HL-60/S4 treated with retinoic acid at 250 ng/mL for 4 days and 3 days (cell line): ENCODE results near the gene EYA3.

Source experiments
- in situ Hi-C: fragments of 300-500 bp; cut with MboI; formaldehyde crosslinking; loops from 2 replicates; pipeline ENCODE4 v1.7.0; 2022; ENCODE audit warnings: low sequenced_read_pairs

The EYA3 gene

DNA sequence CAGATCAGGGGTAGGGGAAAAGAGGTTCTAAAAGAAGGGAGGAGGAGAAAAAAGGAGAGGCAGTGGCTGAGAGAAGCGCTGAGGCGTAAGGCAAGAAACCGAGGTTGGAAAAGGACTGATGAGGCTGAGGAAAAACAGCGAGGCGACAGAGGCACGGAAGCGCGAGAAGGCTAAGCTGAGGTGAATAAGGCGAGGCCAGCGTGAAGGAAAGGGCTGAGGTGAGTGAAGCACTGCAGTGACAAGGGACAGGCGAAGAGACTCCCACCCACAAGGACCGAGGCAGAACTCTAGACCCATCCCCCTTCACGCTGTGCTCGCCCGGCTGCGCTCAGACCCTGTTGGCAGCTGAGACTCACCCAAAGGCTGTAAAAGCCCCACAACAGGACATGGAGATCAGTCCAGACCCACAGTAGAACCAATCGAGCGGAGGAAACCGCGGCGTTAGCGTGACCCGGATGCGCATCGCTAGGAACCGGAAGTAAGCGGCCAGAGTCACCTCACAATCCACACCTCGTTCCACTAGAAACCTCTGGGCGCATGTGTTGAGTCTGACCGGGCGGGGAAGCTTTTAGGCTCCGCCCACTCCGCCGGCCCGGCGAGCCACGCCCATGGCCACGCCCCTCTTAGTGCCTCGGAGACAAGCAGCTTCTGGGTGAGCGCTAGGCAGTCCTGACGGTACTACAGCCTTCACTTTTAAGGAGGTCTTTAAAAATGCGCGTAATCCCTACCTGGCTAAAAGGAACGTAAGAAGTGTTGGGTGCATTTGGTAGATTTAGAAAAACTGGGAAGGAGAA, at the start of gene EYA3:
EYA3 (minus strand) TSS at position 443 of the 794 bp plus-strand sequence. CDS start 30,584 bp downstream, outside the sequence.
- in situ Hi-C loops, result no loop called here

GRCh38 chr1:28136922-28137613, 48.7 kb upstream of the EYA3 start:
- in situ Hi-C loops, result no loop called here

DNA sequence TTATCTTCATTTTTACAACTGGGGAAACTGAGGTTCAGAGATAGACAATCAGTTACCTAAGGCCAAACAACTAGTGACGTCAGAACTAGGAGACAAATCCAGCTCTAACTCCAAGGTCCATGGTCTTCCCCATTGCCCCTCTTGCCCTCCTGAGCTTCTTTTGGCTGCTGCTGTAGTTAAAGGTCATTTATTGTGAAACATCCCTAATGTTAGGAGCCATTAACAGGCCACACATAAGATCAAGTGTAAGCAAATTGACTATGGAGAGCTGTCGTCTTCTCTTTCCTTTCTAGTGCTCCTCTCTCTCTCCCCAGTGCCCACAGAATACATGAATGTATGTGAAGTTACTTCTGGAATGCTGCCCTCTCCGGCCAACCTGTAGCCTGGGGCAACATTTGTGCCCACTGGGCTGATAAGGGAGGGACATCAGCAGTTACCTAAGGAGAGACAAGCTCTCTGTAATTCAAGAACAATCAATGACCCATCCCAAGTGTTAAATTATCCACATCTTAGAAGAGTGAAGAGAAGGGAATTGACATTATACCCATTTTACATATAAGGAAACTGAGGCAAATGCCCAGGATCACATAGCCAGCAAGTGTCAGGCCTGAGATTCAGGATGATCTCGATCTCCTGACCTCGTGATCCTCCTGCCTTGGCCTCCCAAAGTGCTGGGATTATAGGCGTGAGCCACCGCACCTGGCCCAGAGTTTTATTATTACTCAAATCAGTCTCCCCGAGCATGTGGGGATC, 47.9 kb upstream of the EYA3 start:
- in situ Hi-C loops, result no loop called here

DNA sequence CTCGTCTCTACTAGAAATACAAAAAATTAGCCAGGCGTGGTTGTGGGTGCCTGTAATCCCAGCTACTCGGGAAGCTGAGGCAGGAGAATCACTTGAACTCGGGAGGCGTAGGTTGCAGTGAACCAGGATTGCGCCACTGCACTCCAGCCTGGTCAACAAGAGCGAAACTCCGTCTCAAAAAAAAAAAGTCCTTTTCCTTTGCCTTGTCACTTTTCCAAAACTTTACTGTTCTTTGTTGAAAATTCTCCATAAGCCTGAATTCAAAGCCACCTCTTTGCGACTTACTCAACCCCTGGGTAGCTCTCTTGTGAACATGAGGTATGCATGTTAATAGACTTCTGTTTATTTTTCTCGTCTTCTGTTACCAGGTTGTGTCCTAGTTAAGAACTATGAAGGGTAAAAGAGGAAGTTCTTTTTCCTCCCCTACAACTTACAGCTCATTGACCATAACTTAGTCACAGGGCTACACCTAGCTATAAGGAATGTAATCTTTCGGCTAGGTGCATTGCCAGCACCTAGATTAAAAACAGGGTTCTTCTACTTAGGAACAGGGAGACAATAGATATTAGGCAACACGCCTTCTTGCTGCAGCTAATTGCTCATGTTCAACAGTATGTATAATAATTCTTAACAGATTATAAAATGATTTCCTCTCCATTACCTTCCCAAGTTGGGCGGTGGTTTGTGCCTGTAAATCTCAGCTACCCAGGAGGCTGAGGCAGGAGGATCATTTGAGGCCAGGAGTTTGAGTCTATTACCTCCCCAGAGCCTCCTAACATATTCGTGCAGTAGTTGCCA, 47.2 kb upstream of the EYA3 start:
- in situ Hi-C loops, result no loop called here

GRCh38 chr1:28134651-28135207, 46.3 kb upstream of the EYA3 start:
- in situ Hi-C loops, result no loop called here

DNA sequence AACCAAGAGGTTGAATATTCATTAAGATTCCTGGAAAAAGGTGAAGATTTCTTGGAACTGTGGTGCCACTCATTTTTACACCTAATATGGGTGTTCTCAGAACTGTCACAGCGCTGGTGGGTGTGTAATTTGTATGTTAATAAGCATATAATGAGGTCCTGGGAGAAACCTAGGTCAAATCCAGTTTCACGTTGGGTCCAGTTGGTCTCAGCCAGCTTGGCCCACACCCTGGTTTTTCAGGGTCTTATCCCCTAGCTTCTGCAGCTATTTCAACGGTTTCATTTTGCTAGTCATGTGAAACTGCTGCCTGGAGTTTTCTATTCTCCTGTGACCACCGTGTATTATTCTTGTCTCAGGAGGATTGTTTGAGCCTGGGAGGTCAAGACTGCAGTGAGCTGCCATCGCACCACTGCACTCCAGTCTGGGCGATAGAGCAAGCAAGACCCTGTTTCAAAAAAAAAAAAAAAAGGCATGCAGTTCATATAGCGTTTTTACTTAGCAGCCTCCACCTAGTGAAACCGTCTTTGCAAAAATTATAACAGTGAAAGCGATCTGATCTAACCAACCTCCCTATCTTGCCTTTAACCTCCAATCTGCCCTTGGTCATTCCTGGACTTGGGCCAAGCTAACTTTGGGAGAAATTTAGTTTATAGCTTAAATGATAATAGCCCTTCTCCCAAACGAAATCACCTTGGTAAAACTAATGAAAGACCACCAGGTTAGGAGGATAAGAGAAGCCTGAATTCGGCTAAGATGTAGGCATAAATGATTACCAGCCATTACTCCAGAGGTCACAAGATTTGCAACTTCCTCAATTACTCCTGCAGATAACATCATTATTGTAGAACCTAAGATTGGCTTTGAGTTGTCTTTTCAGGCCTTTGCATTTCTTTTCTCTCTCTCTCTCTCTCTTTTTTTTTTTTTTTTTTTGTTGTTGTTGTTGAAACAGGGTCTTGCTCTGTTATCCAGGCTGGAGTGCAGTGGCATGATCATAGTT, 44.1 kb upstream of the EYA3 start:
- in situ Hi-C loops, result no loop called here

DNA sequence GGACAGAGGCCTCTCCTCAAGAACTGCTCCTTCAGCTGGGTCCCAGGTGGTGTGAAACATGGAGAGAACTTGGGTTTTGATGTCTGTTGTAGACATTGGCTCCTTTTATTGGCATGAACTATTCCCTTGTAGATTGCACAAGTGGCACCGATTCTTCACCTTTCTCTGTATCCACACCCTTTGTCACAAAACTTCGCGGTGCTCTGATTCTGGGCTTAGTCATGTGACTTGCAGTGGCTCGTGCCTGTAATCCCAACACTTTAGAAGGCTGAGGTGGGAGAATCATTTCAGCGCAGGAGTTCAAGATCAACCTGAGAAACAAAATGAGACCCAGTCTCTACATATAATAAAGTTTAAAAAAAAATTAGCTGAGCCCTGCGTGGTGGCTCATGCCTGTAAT, 42.5 kb upstream of the EYA3 start:
- in situ Hi-C loops, result no loop called here

GRCh38 chr1:28129150-28129549, 40.7 kb upstream of the EYA3 start:
- in situ Hi-C loops, result no loop called here

DNA sequence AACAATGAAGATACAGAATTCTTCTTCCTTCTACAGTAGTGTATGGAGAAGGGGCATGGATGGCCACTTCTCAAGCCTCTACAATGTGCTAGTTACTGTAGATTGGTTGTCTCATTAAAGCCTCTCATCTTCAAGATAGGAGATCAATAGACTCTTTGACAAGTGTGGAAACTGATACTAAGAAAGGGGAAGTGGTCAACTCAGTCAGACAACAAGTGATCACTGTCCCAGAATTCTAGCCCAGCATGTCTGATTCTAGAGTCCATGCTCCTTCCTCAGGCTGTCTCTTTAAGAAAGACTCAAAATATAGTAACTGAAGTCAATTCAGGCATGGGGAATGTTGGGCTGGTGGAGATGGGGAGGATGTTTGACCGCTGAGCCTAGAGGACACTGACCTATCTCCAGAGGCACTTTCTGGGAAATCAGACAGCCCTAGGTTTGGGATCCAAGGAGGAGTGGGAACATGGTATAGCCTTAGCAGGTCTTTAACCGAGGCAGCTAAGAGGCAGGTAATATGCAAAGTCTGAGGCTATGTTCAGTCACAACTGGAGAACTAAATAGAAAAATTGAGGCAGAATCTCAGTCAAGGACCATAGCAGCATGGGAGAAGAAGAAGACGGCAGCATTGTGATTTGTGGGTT, 39.3 kb upstream of the EYA3 start:
- in situ Hi-C loops, result no loop called here

DNA sequence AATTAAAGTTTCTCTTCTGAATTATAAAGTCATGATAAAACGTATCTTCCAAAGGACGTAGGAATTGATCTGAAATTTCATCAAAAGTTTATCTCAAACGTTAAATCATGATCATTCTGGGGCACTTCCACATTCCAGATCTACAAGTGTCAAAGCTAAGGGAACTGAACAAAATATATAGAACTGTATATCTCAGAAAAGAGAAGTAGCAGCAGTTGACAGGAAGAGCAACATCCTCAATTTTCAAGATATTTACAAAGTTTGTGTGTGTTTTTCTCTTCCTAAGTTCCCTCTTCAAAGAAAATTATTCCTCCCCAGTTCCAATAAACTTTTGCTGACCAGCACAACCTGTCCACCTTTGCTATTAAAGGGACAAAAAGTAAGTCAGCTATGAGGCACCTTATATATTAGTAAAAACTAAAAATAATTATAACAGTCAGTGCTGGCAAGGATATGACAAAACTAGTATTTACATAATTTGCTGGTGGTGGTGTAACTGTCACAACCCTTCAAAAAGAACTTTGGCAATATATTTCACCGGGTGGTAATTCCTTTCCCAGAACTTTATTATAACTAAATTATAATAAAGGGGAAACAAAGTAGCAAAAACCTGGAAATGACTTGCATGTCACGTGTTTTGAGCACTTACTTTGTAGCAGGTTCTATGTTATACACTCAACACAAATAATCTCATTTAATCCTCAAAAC, 38.5 kb upstream of the EYA3 start:
- in situ Hi-C loops, result no loop called here

DNA sequence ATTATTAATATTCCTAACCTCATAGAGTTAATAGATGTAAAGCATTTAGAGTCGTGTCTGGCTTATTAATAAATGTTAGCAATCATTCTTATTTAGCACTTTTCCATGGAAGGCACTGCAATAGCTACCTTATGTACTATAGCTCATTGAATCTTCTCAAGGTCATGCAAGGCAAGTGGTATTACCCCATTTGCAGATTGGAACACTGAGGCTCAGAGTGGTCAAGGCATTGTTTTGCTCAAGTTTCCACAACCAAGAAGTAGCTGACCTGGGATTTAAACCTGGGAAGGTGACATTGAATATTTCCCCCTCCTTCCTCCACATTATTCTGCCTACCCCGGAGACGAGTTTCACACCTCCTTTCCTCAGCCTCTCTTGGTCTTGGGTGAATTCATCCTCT, 37.8 kb upstream of the EYA3 start:
- in situ Hi-C loops, result no loop called here

DNA sequence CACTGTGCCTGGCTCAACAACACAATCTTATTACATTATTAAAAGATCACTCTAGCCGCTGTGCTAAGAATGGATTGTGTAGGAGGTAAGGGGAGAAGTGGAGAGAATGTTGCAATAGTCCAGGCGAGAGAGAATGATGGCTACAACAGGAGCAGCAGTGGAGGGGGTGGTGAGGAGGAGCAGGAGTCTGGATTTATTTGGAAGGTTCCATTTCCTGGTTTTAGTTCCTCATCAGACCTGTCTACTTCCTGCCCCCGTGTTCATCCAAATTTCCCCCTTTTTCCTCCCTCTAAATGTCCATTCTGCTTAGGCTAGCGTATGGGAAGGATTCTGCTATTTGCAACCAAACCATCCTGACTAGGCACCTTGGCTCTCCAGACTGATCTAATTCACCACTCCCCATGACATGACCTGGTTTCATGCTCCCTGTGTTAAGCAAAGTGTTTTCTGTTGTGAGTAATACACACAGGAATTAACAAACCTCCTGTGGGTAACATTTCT, 35.1 kb upstream of the EYA3 start:
- in situ Hi-C loops, result no loop called here

DNA sequence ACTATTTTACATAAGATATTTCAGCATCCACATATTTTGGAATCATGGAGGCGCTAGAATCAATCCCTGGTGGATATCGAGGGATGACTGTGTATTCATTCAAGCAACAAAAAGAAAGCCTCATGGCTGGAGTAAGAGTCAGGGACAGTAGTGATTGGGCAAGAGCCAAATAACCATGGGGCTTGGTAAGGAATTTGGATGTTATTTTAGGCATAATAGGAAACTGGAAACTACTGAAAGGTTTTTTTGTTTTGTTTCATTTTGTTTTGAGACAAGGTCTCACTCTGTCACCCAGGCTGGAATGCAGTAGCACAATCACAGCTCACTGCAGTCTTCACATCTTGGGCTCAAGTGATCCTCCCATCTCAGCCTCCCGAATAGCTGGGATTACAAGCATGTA, 33.8 kb upstream of the EYA3 start:
- in situ Hi-C loops, result no loop called here

DNA sequence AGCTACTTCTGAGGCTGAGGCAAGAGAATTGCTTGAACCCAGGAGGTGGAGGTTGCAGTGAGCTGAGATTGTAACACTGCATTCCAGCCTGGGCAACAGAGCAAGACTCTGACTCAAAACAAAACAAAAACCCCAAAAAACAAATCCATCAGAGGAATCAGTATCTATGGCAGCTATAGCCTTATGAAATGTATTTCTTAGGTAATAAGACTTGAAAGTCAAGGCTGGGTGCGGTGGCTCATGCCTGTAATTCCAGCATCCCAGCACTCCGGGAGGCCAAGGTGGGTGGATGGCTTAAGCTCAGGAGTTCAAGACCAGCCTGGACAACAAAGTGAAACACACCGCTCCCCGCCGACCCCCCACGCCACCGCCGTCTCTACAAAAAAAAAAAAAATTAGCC, 31.1 kb upstream of the EYA3 start:
- in situ Hi-C loops, result no loop called here

- in situ Hi-C loops, result no loop called here
These were observed 30.4 kb upstream of the EYA3 start for GRCh38 chr1:28118640-28119307.

DNA sequence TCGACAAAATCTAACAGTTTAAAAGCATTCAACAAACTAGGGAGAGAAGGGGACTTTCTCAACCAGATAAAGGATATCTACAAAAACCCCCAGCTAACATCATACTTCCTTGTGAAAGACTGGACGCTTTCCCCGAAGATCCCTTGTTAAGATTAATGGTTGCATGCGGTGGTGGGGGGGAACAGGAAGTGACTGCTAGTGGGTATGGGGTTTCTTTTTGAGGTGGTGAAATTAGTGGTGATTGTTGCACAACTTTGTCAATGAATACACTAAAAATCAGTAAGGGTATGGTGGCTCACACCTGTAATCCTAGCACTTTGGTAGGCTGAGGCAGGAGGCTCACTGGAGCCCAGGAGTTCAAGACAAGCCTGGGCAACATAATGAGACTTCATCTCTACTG, 26.9 kb upstream of the EYA3 start:
- in situ Hi-C loops, result no loop called here

DNA sequence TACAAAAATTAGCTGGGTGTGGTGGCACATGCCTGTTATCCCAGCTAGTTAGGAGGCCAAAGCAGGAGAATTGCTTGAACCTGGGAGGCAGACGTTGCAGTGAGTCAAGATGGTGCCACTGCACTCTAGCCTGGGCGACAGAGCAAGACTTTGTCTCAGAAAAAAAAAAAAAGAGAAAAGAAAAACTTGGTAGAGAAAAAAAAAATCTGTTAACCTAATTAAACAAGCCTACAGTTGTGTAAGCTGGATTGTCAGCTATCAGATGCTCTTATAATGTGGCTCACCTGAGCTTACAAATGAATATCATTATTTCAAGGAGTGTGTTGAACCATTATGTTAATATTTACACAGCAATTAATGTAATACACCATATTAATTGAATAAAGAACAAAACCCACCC, 26.4 kb upstream of the EYA3 start:
- in situ Hi-C loops, result no loop called here

DNA sequence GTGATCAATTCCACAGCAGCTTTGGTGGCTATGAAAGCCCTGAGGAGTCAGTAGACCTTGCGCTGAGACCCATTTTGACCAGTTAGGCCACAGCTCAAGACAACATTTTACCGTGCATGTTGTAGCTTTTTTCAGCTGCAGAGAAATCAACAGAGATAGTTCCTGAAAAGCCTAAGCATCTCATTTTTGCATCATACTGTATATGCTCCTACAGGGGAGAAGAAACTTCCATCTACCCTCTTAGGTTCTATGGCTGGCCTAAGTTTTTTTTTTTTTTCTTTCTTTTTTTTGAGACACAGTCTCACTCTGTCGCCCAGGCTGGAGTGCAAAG, 24.8 kb upstream of the EYA3 start:
- in situ Hi-C loops, result no loop called here
